ENCODE measurements around the gene ZNF705A. TPM values are rescaled to one million over a fixed set of nuclear protein-coding genes. Genes with fewer than 3 reads are reported as not detected.
"Not testable (repeated sequence)": the region's sequence is repeated elsewhere in the genome, so short reads cannot be mapped to it uniquely, and the experiment has no call there.

ZNF705A gene
- polyA plus RNA-seq, 12 donors: 0.15 to 0.23 TPM; not detected in 10

GRCh38 chr12:8183346-8183745 is 26.5 kb downstream of the ZNF705A start:
- DNase-seq: not testable (repeated sequence)

GRCh38 chr12:8184206-8184605 is 27.4 kb downstream of the ZNF705A start:
- not testable (repeated sequence) for DNase-seq

GRCh38 chr12:8188088-8188487 is 31.3 kb downstream of the ZNF705A start:
- DNase-seq: not testable (repeated sequence)

- DNase-seq: not testable (repeated sequence)
Observed at GRCh38 chr12:8197685-8198308, 41.0 kb downstream of the ZNF705A start.

- DNase-seq: not testable (repeated sequence)
Observed at GRCh38 chr12:8218711-8219382, 62.0 kb downstream of the ZNF705A start.

- DNase-seq: not testable (repeated sequence)
Observed at GRCh38 chr12:8221375-8221774, 64.6 kb downstream of the ZNF705A start.

- DNase-seq: not testable (repeated sequence)
Observed at GRCh38 chr12:8221844-8222243, 65.0 kb downstream of the ZNF705A start.

- DNase-seq: not testable (repeated sequence)
Observed at GRCh38 chr12:8222303-8222702, 65.5 kb downstream of the ZNF705A start.

- DNase-seq: not testable (repeated sequence)
Observed at GRCh38 chr12:8223646-8224045, 66.8 kb downstream of the ZNF705A start.

- not testable (repeated sequence) for DNase-seq
Observed at GRCh38 chr12:8224782-8225181, 68.0 kb downstream of the ZNF705A start.

GRCh38 chr12:8226355-8226754 is 69.5 kb downstream of the ZNF705A start:
- no peak for DNase-seq

- DNase-seq: not testable (repeated sequence)
Observed at GRCh38 chr12:8226992-8227731, 70.3 kb downstream of the ZNF705A start, which contains the start of gene FAM90A1. TSS of gene FAM90A1 (minus strand) at chr12:8227618. CDS start at chr12:8224832, 2,786 bp downstream.

- DNase-seq: not testable (repeated sequence)
Observed at GRCh38 chr12:8227732-8228077, 70.9 kb downstream of the ZNF705A start.

- not testable (repeated sequence) for DNase-seq
Observed at GRCh38 chr12:8228607-8229006, 71.8 kb downstream of the ZNF705A start.

- DNase-seq: not testable (repeated sequence)
Observed at GRCh38 chr12:8229486-8229885, 72.7 kb downstream of the ZNF705A start.

Other genes starting within 250 kb of the ZNF705A start
- gene SLC2A3, start 220.8 kb upstream of the ZNF705A start, polyA plus RNA-seq (ENCODE audit: insufficient read length in 12 of 12): 10 to 100 TPM in 11 of 12 donors, not detected in 1; 10.2 to 78.4 (median 22.3) TPM
- gene FOXJ2, start 124.3 kb upstream of the ZNF705A start, polyA plus RNA-seq (ENCODE audit: insufficient read length in 12 of 12): 10 to 100 TPM in 11 of 12 donors, not detected in 1; 19.0 to 31.8 (median 22.0) TPM
- 1 to 10 TPM in 11 of 12 donors, not detected in 1; 2.6 to 6.8 (median 5.0) TPM for gene C3AR1, start 90.7 kb upstream of the ZNF705A start, polyA plus RNA-seq (ENCODE audit: insufficient read length in 12 of 12)
- gene NECAP1, start 74.7 kb upstream of the ZNF705A start, polyA plus RNA-seq (ENCODE audit: insufficient read length in 12 of 12): 10 to 100 TPM in 11 of 12 donors, not detected in 1; 21.3 to 49.6 (median 24.8) TPM
- gene CLEC4A, start 33.4 kb upstream of the ZNF705A start, polyA plus RNA-seq (ENCODE audit: insufficient read length in 12 of 12): 1 to 10 TPM in 9 of 12 donors, under 1 TPM in 1, not detected in 2; 0.93 to 2.7 (median 1.8) TPM
- gene FAM90A1, start 70.6 kb downstream of the ZNF705A start, polyA plus RNA-seq (ENCODE audit: insufficient read length in 12 of 12): 1 to 10 TPM in 6 of 12 donors, under 1 TPM in 4, not detected in 2; 0.30 to 2.2 (median 1.1) TPM